HepG2 (cell line): Measurements from ENCODE around the gene DNAJC8. TPM values are rescaled to one million over a fixed set of nuclear protein-coding genes. Genes with fewer than 3 reads are reported as not detected.

Experiments
- ATRX ChIP-seq: sonication (generic); formaldehyde crosslinking; IDR thresholded peaks from 2 replicates; pipeline ENCODE4 v1.4.0; 2020; ENCODE audit warnings: missing genetic modification reagents, borderline replicate concordance
- DZIP1 ChIP-seq: sonication (generic); formaldehyde crosslinking; IDR thresholded peaks from 2 replicates; pipeline ENCODE4 v1.5.0; 2020; ENCODE audit warnings: mild to moderate bottlenecking, missing genetic modification reagents
- GATA4 ChIP-seq: sonication (generic); IDR thresholded peaks from 2 replicates; pipeline ENCODE4 v1.6.1; 2016; ENCODE audit warnings: antibody characterized with exemption, low read depth, borderline replicate concordance
- IRF1 ChIP-seq: sonication (generic); formaldehyde crosslinking; IDR thresholded peaks from 2 replicates; pipeline ENCODE4 v1.4.0; 2020; ENCODE audit warnings: low read depth, mild to moderate bottlenecking, missing genetic modification reagents
- IRX3 ChIP-seq: sonication (generic); formaldehyde crosslinking; IDR thresholded peaks from 2 replicates; pipeline ENCODE4 v1.8.1; 2023; ENCODE audit warnings: mild to moderate bottlenecking, low read depth, missing genetic modification reagents, borderline replicate concordance
- KDM2A ChIP-seq: sonication (generic); formaldehyde crosslinking; IDR thresholded peaks from 2 replicates; pipeline ENCODE4 v1.4.0; 2020; ENCODE audit warnings: low read depth, missing genetic modification reagents, borderline replicate concordance
- KDM3A ChIP-seq: IDR thresholded peaks from 2 replicates; pipeline ENCODE4 v1.6.1; 2018; ENCODE audit warnings: low read depth, missing compliant biosample characterization
- MLX ChIP-seq: IDR thresholded peaks from 2 replicates; pipeline ENCODE4 v1.6.1; 2016
- MXI1 ChIP-seq: IDR thresholded peaks from 3 replicates; pipeline ENCODE4 v1.6.1; 2012; ENCODE audit warnings: low read depth, low read length, inconsistent platforms, borderline replicate concordance
- NFATC3 ChIP-seq: sonication (generic); formaldehyde crosslinking; IDR thresholded peaks from 2 replicates; pipeline ENCODE4 v1.5.1; 2020; ENCODE audit warnings: mild to moderate bottlenecking, missing genetic modification reagents
- NFYB ChIP-seq: sonication (generic); formaldehyde crosslinking; IDR thresholded peaks from 2 replicates; pipeline ENCODE4 v1.4.0; 2020; ENCODE audit warnings: missing genetic modification reagents
- RFXANK ChIP-seq: IDR thresholded peaks from 2 replicates; pipeline ENCODE4 v1.6.1; 2016
- SRF ChIP-seq: IDR thresholded peaks from 2 replicates; pipeline ENCODE4 v1.6.1; 2011; ENCODE audit warnings: mild to moderate bottlenecking, low read depth, low read length, moderate library complexity
- STAG1 ChIP-seq: sonication (generic); formaldehyde crosslinking; IDR thresholded peaks from 2 replicates; pipeline ENCODE4 v1.4.0; 2020; ENCODE audit warnings: missing genetic modification reagents
- ZMYM4 ChIP-seq: sonication (generic); formaldehyde crosslinking; IDR thresholded peaks from 2 replicates; pipeline ENCODE4 v1.8.1; 2023; ENCODE audit warnings: mild to moderate bottlenecking, missing genetic modification reagents
- ZNF232 ChIP-seq: sonication (generic); formaldehyde crosslinking; IDR thresholded peaks from 2 replicates; pipeline ENCODE4 v1.4.0; 2020; ENCODE audit warnings: missing genetic modification reagents, borderline replicate concordance
- ZNF234 ChIP-seq: sonication (generic); formaldehyde crosslinking; conservative IDR thresholded peaks from 2 replicates; pipeline ENCODE4 v1.5.1; 2020; ENCODE audit warnings: mild to moderate bottlenecking, missing genetic modification reagents
- ZNF296 ChIP-seq: sonication (generic); formaldehyde crosslinking; conservative IDR thresholded peaks from 2 replicates; pipeline ENCODE4 v1.5.0; 2020; ENCODE audit warnings: mild to moderate bottlenecking, missing genetic modification reagents
- ZNF331 ChIP-seq: sonication (generic); formaldehyde crosslinking; IDR thresholded peaks from 2 replicates; pipeline ENCODE4 v1.4.0; 2020; ENCODE audit warnings: missing genetic modification reagents
- ZNF333 ChIP-seq: sonication (generic); formaldehyde crosslinking; IDR thresholded peaks from 2 replicates; pipeline ENCODE4 v1.4.0; 2020; ENCODE audit warnings: mild to moderate bottlenecking, missing genetic modification reagents, borderline replicate concordance
- ZNF556 ChIP-seq: sonication (generic); formaldehyde crosslinking; IDR thresholded peaks from 2 replicates; pipeline ENCODE4 v1.4.0; 2020; ENCODE audit warnings: mild to moderate bottlenecking, missing genetic modification reagents, borderline replicate concordance
- ZNF652 ChIP-seq: IDR thresholded peaks from 2 replicates; pipeline ENCODE4 v1.6.1; 2016; ENCODE audit warnings: low read depth, borderline replicate concordance
- ZNF841 ChIP-seq: sonication (generic); formaldehyde crosslinking; IDR thresholded peaks from 2 replicates; pipeline ENCODE4 v1.8.1; 2023; ENCODE audit warnings: missing genetic modification reagents, borderline replicate concordance
- polyA plus RNA-seq, 8 experiments: library from polyadenylated mRNA; depleted of rRNA in 3 of 8; stranded (reverse) in 7 of 8; unstranded in 1 of 8; fragments of >200 nt; fragmentation: Illumina TruSeq in 4 of 8; extraction: Trizol in 4 of 8; gene quantifications; 2 replicates each; pipeline versions ENCODE4 v1.2.1 to v1.2.3, GENCODE V29; 2011 to 2016; ENCODE audit warnings: low read depth in 4 of 8, missing spikeins in 1 of 8, mixed read lengths in 1 of 8; ENCODE audit not compliant: insufficient read depth in 1 of 8
- total RNA-seq, 5 experiments: library from RNA; depleted of rRNA; stranded (reverse); fragments of >200 nt; fragmentation: Illumina TruSeq; extraction: Trizol; gene quantifications; 2 replicates each; pipeline ENCODE4 v1.2.3, GENCODE V29; 2016; ENCODE audit warnings: low read depth in 1 of 5
- TF ChIP-seq, protein P1 (sequence below): sonication (generic); formaldehyde crosslinking; IDR thresholded peaks from 2 replicates; pipeline ENCODE4 v1.4.0; 2020; ENCODE audit warnings: missing genetic modification reagents, low read depth, mild to moderate bottlenecking, borderline replicate concordance

Gene DNAJC8
- total and polyA plus RNA-seq, 2 of the 13 experiments (the other 11 are each of a cell fraction or from before 2014, with no cell fraction given), result 54.5 to 126 TPM

DNA sequence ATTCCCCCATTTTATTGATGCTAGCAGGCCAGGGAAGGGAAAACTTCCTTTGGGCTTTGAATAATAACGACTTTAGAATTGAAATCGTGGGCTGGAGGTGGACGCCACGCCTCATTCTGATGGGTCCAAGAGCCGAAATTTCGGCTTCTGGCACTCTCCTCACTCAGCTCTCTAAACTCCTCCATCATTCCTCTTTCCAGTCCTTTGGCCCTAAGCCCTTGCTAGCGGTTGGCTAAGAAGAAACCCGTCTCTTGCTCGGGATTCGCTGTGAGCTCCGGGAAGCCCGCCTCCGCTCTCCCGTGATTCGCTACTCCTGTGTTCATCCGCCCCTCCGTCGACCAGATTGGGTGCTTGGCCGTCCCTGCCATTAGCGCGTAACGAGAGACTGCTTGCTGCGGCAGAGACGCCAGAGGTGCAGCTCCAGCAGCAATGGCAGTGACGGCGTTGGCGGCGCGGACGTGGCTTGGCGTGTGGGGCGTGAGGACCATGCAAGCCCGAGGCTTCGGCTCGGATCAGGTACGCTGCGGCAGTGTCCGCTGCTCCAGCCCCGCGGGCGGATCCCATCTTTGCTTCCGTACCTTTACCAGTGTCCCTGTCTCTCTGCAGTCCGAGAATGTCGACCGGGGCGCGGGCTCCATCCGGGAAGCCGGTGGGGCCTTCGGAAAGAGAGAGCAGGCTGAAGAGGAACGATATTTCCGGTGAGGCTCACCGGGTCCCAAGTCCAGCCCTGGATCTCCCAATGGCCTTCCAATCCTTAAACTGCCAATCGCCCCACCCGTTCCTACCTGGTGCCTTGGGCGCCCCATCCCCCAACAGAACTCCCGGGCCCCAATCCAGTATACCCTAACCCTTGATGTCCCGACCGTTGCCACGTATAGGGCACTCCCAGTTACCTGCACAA is 3.2 kb upstream of the DNAJC8 start, which contains the start of gene ATP5IF1 (continued):
- TF ChIP-seq ZNF296 (CRISPR knock-in tag), result peak; percentile 80
- peak; percentile 62; the same call in 1 of the 3 replicates for TF ChIP-seq MXI1
- 0 out of 2 replicates have a peak, but pooled peaks have one; percentile 33 for TF ChIP-seq RFXANK (CRISPR knock-in tag)
- TF ChIP-seq NFATC3 (CRISPR knock-in tag), result peak; percentile 50; the same call in 1 of the 2 replicates
- TF ChIP-seq DZIP1, result peak; percentile 93; the same call in 1 of the 2 replicates
- TF ChIP-seq ZNF333 (CRISPR knock-in tag), result peak; percentile 88; the same call in 1 of the 2 replicates
- no peak for TF ChIP-seq ATRX (CRISPR knock-in tag)
- TF ChIP-seq ZMYM4, result peak; percentile 65
- peak; percentile 59; the same call in 1 of the 2 replicates for TF ChIP-seq GATA4
- TF ChIP-seq KDM2A, result peak; percentile 77
- TF ChIP-seq ZNF652 (CRISPR knock-in tag), result peak; percentile 30; the same call in 1 of the 2 replicates
- TF ChIP-seq MLX, result 0 out of 2 replicates have a peak, but pooled peaks have one; percentile 5
- no peak for TF ChIP-seq IRF1
- 0 out of 2 replicates have a peak, but pooled peaks have one; percentile 69 for TF ChIP-seq KDM3A (CRISPR knock-in tag)
- peak; percentile 98 for TF ChIP-seq NFYB (CRISPR knock-in tag)
- TF ChIP-seq ZNF331 (CRISPR knock-in tag), result peak; percentile 66; the same call in 1 of the 2 replicates
- peak; percentile 72 for TF ChIP-seq IRX3 (CRISPR knock-in tag)
- TF ChIP-seq ZNF232 (CRISPR knock-in tag), result peak; percentile 95
- TF ChIP-seq STAG1 (CRISPR knock-in tag), result peak; percentile 1; the same call in 1 of the 2 replicates
- TF ChIP-seq SRF, result no peak
- 0 out of 2 replicates have a peak, but pooled peaks have one; percentile 32 for TF ChIP-seq ZNF556 (CRISPR knock-in tag)
- 0 out of 2 replicates have a peak, but pooled peaks have one; percentile 25 for TF ChIP-seq ZNF841 (CRISPR knock-in tag)
- peak; percentile 59; the same call in 1 of the 2 replicates for TF ChIP-seq ZNF234 (CRISPR knock-in tag)
- TF ChIP-seq, protein P1, sequence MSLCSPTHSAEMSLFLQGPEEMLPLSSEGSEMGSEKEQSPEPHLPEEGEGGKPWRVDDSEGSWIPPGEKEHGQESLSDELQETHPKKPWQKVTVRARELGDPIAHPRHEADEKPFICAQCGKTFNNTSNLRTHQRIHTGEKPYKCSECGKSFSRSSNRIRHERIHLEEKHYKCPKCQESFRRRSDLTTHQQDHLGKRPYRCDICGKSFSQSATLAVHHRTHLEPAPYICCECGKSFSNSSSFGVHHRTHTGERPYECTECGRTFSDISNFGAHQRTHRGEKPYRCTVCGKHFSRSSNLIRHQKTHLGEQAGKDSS (CRISPR knock-in tag), result peak; percentile 61; the same call in 1 of the 2 replicates
